Inferior parietal cortex (tissue), 1 donor: Measurements from ENCODE around the gene UCN.
"Not testable (repeated sequence)": the region's sequence is repeated elsewhere in the genome, so short reads cannot be mapped to it uniquely, and the experiment has no call there.

Experiments
- DNase-seq: peaks from one replicate; pipeline ENCODE4 v3.0.0-alpha.2; 2016; ENCODE audit errors: extremely low spot score

UCN gene

DNA sequence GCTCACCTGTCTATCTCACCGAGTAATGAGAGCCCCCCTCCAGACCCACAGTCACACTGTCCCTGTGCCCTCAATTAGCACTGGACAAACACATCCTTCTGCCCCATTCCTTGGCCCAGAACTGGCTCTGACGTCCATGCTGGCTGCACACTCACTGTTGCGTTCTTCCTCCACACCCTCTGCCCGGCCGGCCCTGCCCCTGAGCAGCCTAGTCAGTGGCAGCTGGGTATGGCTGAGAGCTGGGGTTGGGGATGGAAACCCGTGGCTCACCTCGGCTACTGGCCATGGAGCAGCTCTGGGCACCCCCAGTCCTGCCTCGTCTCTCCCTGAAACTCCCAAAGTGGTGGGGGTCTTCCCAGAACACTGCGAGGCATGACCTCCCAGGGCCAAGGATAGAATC is 6.5 kb upstream of the UCN start:
- no peak for DNase-seq

DNA sequence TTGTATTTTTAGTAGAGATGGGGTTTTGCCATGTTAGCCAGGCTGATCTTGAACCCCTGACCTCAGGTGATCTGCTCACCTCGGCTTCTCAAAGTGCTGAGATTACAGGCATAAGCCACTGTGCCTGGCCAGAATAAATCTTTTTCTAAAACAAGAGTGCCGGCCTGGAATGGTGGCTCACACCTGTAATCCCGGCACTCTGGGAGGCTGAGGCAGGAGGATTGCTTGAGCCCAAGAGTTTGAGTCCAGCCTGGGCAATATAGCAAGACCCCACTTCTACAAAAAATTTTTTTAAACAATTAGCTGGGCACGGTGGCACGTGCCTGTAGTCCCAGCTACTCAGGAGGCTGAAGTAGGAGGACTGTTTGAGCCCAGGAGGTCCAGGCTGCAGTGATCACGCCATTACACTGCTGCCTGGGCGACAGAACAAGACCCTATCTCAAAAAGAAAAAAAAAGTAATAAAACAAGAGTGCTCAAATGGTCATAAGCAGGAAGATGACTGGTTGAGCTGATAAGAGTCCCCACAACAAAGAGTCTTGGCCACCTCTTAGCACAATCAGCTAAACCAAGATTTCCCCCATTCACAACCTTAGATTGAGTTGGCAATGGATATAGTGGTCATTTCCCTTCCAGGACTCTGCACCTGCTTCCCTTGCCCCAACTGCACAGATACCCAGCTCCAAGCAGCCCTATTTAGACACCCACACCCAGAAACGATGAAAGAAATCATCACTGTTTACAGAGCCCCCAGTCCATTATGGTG is 5.8 kb upstream of the UCN start:
- no peak for DNase-seq

DNA sequence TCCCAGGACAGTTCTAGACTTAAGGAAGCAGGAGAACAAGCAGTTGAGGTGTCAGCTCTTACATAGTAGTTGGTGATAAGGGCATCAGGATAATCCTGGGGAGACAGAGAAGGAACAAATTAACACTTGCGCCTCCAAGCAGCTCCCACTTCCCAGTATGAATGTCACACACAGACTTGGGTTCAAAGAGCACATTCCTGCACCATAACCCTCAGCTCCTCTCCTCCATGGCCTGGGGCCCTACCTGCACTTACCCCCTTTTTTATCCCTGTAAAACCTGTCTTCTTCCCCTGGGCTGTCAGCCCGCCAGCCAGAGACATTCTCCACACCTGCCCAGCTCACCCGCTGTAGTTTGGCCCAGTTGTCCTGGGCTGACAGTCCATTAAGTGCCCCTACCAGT is 3.9 kb upstream of the UCN start:
- DNase-seq, result no peak

DNA sequence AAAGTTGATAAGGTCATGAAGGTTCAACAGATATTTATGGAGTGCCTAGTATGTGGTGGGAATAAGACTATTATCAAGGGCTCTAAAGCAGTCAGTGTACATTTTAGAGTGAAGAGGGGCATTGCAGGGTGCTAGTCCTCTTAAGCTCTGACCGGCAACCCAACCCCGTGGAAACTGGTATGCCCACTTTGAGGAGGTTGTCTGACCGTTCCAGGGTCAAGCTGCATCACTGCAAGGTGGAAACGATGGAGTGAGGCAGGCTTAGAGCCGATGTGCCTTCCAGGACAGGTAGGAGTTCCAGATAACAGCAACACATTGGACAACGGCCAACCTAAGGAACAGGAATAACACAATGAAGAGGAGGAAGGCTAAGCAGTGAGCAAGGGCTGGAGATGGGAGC is 1.4 kb upstream of the UCN start:
- no peak for DNase-seq

DNA sequence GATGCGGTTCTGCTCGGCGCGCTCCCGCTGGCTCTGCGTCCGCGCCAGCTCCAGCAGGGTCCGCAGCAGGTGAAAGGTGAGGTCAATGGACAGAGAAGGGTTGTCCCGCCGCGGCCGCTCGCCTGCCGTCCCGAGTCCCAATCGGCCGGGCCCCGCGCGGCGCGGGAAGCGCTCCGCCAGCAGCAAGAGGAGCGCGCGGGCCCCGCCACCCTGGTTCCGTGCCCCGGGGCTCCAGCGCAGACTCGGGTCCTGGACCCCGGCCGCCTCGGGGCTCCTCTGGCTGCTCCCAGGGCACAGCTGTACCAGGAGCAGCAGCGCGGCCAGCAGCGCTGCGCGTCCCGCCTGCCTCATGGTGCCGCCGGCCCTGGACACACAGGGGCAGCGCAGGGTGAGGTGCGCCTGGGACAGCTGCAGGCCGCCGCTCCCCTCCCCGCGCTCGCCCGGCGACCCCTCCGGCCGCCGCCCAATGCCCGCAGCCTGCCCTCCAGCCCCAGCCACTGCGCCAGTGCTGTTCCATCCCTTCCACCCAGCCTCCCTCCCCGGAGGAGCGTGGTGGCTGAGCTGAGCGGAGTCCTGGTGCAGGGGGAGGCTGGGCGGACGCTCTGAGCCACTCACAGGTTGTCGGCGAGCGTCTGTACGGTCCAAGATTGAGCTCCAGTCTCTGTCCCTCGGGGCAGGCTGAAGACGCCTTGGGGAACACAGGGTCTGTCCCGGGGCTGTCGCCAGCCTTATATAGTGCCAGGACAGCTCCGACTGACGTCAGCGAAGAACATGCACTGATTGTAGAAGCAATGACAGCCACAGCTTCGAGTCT is 493 bp downstream of the UCN start:
- no peak for DNase-seq

DNA sequence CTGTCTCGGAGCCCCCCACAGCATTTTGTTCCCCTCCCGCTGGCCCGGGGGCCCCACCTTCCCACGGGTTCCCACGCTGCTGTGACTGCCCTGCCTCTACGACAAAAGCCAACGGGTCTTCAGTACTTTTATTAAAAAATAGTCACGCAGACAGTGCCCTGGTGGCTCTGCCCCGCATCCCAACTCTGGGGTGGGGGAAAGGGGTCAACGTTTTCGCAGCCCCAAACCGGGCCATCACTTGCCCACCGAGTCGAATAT is 1.0 kb downstream of the UCN start:
- DNase-seq, result no peak

DNA sequence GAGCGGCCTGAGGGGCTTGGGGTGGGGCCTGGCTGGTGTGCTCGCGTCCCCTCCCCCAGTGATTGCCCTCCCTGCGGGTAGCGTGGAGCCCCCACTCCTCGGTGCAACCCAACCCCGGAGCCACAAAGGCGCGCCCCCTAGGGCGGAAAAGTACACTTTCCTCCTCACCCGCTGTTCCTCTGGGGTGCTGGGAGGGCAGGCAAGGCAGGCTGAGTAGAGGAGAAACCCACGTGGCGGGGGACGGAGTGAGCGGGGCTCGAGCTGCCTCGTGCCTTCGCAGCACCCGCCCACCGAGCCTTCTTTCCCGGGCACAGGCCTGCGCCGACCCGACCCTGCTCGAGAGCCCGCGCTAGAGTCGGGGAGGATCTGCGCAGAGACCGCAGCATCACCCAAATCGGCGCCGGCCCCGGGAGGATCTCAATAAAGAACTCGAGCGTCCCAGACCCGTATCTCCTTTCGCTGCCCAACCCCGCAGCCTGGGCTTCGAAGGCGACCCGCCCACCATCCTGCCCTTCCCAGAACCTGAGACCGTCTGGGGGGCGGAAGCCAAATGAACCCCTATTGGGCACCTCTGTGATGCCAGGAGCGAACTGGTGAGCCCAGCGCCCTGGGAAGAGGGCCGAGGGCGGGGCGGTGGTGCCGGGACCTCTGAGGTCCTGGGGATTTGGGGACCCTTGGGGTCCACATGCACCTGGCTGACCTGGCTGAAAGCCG is 1.5 kb downstream of the UCN start:
- DNase-seq, result no peak

DNA sequence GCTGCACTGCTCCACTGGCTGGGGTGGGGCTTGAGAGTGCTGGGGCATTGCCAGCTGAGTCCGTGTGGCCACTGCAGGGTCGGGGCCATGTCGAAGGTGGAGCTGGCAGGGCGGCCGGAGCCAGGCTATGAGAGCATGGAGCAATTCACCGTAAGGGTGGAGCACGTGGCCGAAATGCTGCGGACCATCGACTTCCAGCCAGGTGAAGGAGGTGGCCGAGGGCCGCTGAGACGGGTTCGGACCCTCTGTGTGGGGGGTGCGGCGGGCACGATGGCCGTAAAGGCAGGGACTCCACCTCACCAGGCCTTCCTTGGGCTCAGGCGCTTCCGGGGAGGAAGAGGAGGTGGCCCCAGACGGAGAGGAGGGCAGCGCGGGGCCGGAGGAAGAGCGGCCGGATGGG is 2.1 kb downstream of the UCN start:
- DNase-seq, result no peak

DNA sequence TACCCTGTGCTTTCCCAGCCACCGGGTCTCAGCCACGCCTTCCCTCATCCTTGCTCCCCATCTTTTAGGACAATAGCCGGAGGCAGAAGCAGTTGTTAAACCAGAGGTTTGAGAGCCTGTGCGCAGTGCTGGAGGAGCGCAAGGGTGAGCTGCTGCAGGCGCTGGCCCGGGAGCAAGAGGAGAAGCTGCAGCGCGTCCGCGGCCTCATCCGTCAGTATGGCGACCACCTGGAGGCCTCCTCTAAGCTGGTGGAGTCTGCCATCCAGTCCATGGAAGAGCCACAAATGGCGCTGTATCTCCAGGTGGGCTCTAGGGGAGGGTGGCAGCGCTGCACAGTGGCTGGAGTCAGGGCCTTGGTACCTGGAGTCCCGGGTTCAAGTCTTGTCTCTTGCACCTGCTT is 2.7 kb downstream of the UCN start:
- DNase-seq, result no peak

DNA sequence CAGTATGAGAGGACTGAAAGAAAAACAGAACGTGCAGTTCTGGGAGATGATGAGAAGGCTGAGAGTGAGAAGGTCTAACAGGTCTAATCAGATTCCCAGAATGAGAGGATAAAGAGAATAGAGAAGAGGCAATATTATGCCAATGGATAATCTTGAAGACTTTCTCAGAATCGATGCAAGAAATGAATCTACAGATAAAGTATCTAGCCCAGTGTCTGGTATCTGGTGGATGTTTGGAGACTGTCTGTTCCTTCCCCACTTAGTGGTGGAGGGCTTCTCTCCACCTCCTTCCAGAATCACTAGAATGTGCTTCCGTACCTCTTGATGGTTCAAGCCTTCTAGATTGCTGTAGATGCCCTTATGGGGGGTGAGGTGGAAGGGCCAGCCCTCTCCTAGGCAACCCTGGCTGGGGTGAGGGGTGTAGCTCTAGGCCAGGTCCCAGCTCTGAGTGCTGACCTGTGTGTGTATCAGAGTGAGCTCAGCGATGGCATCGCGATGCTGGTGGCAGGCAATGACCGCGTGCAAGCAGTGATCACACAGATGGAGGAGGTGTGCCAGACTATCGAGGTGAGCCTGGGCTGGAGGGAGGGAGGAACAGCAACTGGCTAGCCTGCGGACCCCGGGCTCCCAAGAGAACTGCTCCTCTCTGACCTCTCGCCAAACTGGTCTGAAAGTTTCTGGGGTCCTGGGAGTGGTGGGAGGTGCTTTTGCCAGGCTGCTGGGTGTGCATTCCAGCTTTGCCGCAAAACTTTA is 3.6 kb downstream of the UCN start:
- no peak for DNase-seq

DNA sequence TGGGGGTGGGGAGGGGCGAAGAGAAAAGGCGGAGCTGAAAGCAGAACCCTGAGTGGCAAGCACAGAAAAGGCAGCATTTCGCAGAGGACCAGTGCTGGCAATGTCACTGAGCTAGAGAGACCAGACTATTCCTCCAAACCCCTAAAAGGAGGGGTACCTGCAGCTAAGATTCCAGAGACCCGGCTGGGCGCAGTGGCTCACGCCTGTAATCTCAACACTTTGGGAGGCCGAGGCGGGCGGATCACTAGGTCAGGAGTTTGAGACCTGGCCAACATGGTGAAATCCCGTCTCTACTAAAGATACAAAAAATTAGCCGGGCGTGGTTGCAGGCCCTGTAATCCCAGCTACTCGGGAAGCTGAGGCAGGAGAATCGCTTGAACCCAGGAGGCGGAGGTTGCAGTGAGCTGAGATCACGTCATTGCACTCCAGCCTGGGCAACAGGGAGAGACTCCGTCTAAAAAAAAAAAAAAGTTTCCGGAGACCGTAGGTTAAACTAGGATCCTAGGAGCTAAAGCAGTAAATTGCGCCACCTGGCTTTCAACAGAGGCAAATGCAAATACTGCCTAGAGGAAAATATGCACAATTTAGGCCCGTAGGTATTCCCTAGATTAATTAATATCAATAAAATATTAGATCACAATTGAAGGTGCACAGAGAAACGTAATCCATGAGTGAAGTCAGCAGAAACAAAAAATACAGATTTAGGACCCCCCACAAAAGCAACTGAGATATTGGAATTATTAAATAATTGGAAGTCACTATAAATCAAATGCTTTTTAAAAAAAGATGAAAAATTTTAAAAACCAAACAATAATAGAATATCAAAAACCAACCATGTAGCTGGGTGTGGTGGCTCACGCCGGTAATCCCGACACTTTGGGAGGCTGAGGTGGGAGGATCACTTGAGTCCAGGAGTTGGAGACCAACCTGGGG is 4.9 kb downstream of the UCN start:
- peak; percentile 71 for DNase-seq

DNA sequence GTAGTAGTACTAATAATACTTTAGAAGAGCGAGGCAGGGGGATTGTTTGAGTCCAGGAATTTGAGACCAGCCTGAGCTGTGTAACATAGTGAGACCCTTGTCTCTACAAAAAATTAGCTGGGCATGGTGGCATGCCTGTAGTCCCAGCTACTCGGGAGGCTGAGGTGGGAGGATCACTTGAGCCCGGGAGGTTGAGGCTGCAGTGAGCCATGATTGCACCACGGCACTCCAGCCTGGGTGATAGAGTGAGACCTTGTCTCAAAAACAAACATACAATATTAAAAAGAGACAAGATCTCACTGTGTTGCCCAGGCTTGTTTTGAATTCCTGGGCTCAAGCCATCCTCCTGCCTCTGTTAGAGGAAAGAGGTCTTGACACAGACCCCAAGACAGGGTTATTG is 7.6 kb downstream of the UCN start:
- DNase-seq, result not testable (repeated sequence)

DNA sequence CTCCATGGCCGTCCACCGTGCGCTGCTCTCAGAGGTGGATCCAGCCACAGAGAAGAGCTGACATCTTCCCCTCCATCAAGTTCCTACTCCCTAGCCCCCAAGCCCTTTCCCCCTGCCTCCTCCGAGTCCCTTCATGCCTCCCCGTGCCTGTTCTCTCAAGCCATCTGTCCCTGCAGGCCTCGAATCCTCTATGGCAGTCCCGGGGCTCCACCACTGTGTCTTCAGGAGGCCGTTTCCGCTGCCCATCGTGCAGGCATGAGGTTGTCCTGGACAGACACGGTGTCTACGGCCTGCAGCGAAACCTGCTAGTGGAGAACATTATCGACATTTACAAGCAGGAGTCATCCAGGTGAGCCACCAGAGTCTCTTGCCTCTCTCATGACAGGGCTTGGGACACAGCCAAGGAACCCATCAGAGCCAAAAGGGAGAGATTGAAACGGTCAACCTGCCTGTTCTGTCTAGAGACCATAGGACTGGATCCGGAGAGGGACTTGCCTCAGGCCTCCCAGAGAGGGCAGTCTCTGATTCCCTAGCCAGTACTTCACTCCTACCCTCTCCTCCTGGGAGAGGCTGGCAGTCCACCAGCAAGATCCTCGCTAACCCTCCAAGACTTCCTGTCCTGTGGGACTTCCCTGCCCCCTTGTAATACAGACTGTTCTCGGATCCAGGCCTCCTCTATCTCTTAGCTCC is 9.7 kb downstream of the UCN start:
- no peak for DNase-seq

DNA sequence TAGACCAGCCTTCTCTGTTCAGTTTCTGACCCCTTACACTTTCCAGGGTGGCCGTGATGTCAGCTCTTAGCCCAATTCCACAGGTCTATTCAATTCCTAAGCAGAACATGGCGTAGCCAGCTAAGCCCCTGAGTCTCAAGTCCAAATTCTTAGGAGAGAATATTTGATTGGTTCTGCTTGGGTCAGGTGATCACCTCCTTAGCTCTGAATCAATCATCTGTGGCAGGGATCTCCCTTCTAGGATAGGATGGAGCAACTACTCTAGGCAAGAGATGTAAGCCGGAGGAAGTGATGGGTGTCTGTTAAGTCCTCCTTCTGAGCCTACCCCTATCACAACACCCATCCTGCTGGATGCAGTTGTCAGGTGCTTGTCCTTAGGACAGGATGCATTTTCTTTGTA is 11.1 kb downstream of the UCN start:
- DNase-seq, result no peak

DNA sequence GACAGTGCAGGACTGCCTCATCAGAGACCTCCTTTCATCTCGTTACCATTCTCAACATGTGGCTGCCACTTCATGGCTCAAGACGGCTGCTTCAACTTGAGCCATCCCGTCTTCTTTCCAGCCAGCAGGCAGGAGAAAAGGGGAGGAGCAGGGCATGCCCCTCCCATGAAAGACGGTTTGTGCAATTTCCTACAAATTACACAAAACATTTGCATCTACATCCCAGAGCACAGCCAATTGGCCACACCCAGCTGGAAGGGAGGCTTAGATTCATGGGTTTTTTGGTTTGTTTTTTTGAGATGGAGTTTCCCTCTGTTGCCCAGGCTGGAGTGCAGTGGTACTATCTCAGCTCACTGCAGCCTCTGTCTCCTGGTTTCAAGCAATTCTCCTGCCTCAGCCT is 11.8 kb downstream of the UCN start:
- no peak for DNase-seq

DNA sequence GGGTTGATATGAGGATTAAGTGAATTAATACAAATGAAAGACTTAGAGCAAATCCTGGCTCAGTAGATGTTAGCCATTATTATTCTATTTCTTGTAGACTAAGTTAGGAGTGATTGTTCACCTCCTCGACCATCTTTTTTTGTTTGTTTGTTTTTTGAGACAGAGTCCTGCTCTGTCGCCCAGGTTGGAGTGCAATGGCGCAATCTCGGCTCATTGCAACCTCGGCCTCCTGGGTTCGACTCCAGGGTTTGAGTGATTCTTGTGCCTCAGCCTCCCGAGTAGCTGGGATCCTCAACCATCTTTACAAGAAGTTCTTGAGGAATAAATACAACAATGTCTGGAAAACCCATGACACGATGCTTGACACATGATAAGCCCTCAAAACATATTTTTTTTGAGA is 13.3 kb downstream of the UCN start:
- DNase-seq, result no peak

DNA sequence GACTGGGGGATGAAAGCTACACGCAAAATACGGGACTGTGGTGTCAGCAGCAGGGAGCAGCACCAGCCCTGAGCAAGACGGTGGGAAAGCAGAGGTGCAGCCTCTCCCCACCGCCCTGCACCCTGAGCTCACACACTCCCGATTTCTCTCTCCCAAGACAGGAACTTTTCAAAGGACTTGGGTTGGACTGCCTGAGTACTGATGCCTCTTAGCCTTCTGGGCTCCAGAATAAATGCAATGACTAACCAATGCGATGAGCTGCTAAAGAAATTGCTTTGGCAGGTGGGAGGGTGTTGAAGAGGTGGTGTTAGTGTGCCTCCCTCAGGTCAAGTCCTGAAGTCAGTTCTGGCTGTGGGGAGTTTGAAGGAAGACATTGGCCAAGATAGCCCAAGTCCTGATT is 16.4 kb downstream of the UCN start:
- DNase-seq, result no peak

DNA sequence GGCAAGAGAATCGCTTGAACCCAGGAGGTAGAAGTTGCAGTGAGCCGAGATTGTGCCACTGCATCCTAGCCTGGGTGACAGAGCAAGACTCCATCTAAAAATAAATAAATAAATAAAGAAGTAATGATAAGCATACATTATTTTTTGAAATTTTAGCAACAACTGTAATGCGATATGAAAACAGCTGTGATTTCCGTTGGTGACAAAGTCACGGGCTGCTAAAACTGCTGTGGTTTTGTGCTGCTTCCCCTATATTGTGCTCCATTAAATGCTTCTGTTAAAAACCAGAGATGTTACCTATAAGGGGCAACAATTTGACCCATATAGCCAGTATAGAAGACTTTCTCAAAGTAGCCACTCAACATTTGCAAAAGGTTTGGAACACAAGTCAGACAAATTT is 17.7 kb downstream of the UCN start:
- no peak for DNase-seq

DNA sequence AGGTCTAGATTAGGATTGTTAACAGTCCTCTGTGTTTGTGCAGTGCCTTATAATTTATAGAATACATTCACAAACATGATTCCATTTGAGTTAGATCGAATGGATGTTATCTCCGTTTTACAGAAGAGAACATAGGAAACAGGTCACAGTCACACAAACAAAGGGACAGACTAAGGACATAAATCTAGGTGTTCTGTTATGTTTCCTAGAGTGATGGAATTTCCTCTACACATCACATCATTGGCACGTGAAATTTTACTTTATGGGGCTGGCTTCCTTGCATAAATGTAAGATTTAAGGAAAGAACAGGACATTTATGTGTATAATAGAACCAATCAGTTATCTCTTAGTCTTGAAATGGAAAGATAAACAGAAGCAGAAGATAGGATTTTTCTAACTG is 19.6 kb downstream of the UCN start:
- DNase-seq, result no peak

DNA sequence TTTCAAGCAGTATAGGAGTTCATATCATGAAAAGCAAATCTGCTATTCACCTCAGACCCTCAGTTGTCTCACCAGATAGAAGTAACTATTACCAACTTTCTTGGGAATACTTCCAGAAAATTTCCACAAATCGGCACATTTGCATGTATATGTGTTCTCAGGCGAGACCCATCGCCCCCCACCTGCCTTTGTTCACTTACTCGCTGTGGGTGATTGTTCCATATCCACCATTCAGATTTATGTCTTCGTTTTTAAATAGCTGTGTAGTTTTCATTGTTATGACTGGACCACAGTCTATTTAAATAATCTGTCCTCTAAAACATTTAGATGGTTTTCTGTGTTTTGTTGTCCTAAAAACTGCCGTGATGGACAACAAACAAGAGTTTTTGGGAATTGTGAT is 22.8 kb downstream of the UCN start:
- DNase-seq, result no peak

DNA sequence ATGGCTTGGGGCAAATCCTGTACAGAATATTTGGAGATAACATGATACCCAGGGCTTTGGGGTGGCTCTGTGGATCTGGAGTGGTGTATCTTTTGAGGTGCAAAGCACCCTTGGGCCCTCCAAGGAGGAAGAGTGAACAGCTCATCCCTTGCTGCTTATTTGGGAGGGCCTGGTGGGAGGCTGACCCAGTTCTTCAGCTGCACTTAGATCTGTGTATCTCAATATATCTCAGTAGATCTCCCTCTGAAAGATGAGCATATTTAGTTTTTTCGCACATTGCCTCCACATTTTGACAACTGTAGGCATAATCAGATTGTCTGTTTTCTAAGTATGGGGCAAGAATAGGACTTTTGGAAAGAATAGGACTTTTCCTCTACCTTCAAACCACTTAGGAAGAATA is 23.2 kb downstream of the UCN start:
- DNase-seq, result no peak
